LHCN-M2 (cell line): Measurements from ENCODE around the gene LGR4. TPM values are rescaled to one million over a fixed set of nuclear protein-coding genes. Genes with fewer than 3 reads are reported as not detected.
A peak's percentile ranks its signal among the peaks of the same experiment; 100 is the strongest.
"Not testable (repeated sequence)": the region's sequence is repeated elsewhere in the genome, so short reads cannot be mapped to it uniquely, and the experiment has no call there.

ENCODE experiments used
- DNase-seq: peaks from one replicate; pipeline ENCODE4 v3.0.0-alpha.2; 2012; ENCODE audit warnings: low read depth
- total RNA-seq: library from RNA; depleted of rRNA; stranded (reverse); fragments of >200 nt; gene quantifications from 2 replicates; pipeline ENCODE4 v1.2.3, GENCODE V29; 2014; rRNA removed

Gene LGR4
- total RNA-seq, 1 experiment from 2014 or later = 4.9 TPM

GRCh38 chr11:27352781-27353180 is 119.8 kb downstream of the LGR4 start:
- DNase-seq = no peak

- no peak for DNase-seq
These were observed 122.1 kb downstream of the LGR4 start for GRCh38 chr11:27350511-27350910.

- no peak for DNase-seq
These were observed 122.7 kb downstream of the LGR4 start for GRCh38 chr11:27349919-27350318.

- no peak for DNase-seq
These were observed 124.2 kb downstream of the LGR4 start for GRCh38 chr11:27348340-27348873.

GRCh38 chr11:27347359-27348339 is 124.9 kb downstream of the LGR4 start:
- DNase-seq = no peak

GRCh38 chr11:27339941-27340340 is 132.6 kb downstream of the LGR4 start:
- DNase-seq = no peak

- DNase-seq = not testable (repeated sequence)
These were observed 137.8 kb downstream of the LGR4 start for GRCh38 chr11:27334764-27335163.

GRCh38 chr11:27331981-27332380 is 140.6 kb downstream of the LGR4 start:
- no peak for DNase-seq

GRCh38 chr11:27330633-27331270 is 141.8 kb downstream of the LGR4 start:
- DNase-seq = no peak

- peak; percentile 89 for DNase-seq
These were observed 142.5 kb downstream of the LGR4 start for GRCh38 chr11:27329867-27330632.

GRCh38 chr11:27328614-27329013 is 144.0 kb downstream of the LGR4 start:
- no peak for DNase-seq

GRCh38 chr11:27327064-27327463 is 145.5 kb downstream of the LGR4 start:
- DNase-seq = not testable (repeated sequence)

GRCh38 chr11:27322196-27322595 is 150.4 kb downstream of the LGR4 start:
- DNase-seq = not testable (repeated sequence)

GRCh38 chr11:27321340-27321739 is 151.2 kb downstream of the LGR4 start:
- not testable (repeated sequence) for DNase-seq

- peak; percentile 79 for DNase-seq
These were observed 153.5 kb downstream of the LGR4 start for GRCh38 chr11:27319072-27319471.

GRCh38 chr11:27317751-27318150 is 154.8 kb downstream of the LGR4 start:
- peak; percentile 68 for DNase-seq

Other genes with a start within 250 kb of the LGR4 start
- gene CCDC34, start 109.6 kb downstream of the LGR4 start, total RNA-seq = 11.2 and 18.5 TPM in 2 replicates
- gene LIN7C, start 34.0 kb upstream of the LGR4 start, total RNA-seq = 44.0 and 44.8 TPM in 2 replicates
- gene BDNF, start 227.7 kb upstream of the LGR4 start, total RNA-seq = 2.8 and 3.1 TPM in 2 replicates